Uterus (tissue), 4 donors: Measurements from ENCODE around the gene LCN1. TPM values are rescaled to one million over a fixed set of nuclear protein-coding genes. Genes with fewer than 3 reads are reported as not detected.
"Not testable (repeated sequence)": the region's sequence is repeated elsewhere in the genome, so short reads cannot be mapped to it uniquely, and the experiment has no call there.

Source experiments
- DNase-seq, 2 donors: peaks; one replicate each; pipeline ENCODE4 v3.0.0-alpha.2; 2019 to 2020
- H3K27ac ChIP-seq, 2 donors: fragments of 200-600 bp; sonication (generic); 1 replicate in 1 of 2; 2 replicates in 1 of 2; pipeline ENCODE4 v1.5.1; 2016 to 2018
- H3K27me3 ChIP-seq, 2 donors: fragments of 200-600 bp; sonication (generic); one replicate each; pipeline ENCODE4 v1.5.1; 2018 to 2019; ENCODE audit warnings: control low read depth in 1 of 2
- H3K36me3 ChIP-seq, 2 donors: fragments of 200-600 bp; sonication (generic); one replicate each; pipeline ENCODE4 v1.5.1; 2019; ENCODE audit warnings: control low read depth in 1 of 2
- H3K4me1 ChIP-seq, 2 donors: fragments of 200-600 bp; sonication (generic); one replicate each; pipeline ENCODE4 v1.5.1; 2018 to 2019; ENCODE audit warnings: control low read depth in 1 of 2
- H3K4me3 ChIP-seq, 2 donors: fragments of 200-600 bp; sonication (generic); 1 replicate in 1 of 2; 2 replicates in 1 of 2; pipeline ENCODE4 v1.5.1; 2018 to 2019; ENCODE audit warnings: mild to moderate bottlenecking in 1 of 2
- H3K9me3 ChIP-seq, 2 donors: fragments of 200-600 bp; sonication (generic); one replicate each; pipeline ENCODE4 v1.5.1; 2019; ENCODE audit warnings: control low read depth in 1 of 2
- POLR2A ChIP-seq, 2 donors: fragments of 450-650 bp; IDR thresholded peaks; one replicate each; pipeline ENCODE4 v1.6.1; 2016; ENCODE audit warnings: antibody characterized with exemption in 2 of 2, mild to moderate bottlenecking in 1 of 2, moderate library complexity in 1 of 2
- intact Hi-C: fragments of 100-400 bp; cut with DNase I; formaldehyde crosslinking; loops from one replicate; pipeline ENCODE4 v1.15.1; 2023; ENCODE audit warnings: low total_unique reads
- total RNA-seq, 4 donors: library from RNA; depleted of rRNA in 3 of 4; stranded (reverse); fragments of >200 nt in 3 of 4; gene quantifications; one replicate each; pipeline versions ENCODE4 v1.1.0 to v1.2.4, GENCODE V29; 2014 to 2023
- TF ChIP-seq, protein P1 (sequence below), 4 experiments: fragments of 200-600 bp in 2 of 4; fragments of 450-650 bp in 2 of 4; sonication (generic) in 2 of 4; IDR thresholded peaks; one replicate each; pipeline ENCODE4 v1.5.1; 2016 to 2019; ENCODE audit warnings: antibody characterized with exemption in 4 of 4, mild to moderate bottlenecking in 2 of 4, moderate library complexity in 1 of 4
- donor health status: DM: yes; HTN: yes; CAD: no.

The LCN1 gene
- total RNA-seq, 4 donors from 2014 or later = 2.2 TPM; not detected in 3

DNA sequence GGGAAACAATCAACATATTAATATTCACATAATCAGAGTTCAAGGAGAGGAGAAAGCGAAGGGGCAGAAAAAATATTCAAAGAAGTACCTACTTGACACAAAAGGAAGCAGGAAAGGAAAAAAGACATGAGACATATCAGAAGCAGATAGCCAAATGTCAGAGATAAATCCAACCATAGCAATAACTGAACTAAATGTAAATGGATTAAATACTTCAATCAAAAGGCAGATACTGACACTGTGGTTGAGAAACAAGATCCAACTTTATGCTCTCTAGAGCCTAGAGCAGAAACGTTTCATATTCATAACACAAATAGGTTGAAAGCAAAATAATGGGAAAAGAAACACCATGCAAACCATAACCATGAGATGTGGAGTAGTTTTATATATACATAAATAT is 11.8 kb upstream of the LCN1 start:
- H3K4me3 ChIP-seq = no peak overlapping the region
- H3K27ac ChIP-seq = no peak overlapping the region

DNA sequence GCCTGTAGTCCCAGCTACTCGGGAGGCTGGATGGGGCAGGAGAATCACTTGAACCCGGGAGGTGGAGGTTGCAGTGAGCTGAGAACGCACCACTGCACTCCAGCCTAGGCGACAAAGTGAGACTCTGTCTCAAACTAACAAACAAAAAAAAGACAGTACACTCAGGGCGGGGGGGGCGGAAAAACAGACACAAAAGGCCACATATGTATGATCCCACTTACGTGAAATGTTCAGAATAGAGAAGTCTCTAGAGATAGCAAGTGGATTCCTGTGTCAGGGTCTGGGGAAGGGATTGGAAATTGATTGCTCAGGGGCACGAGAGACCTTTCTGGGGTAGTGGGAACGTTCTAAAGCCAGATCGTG is 9.0 kb upstream of the LCN1 start:
- Histone ChIP-seq H3K9me3 (no peaks in the 10 kb centered on the region), H3K27me3 (no peaks in the 10 kb centered on the region), H3K27ac (no peak overlapping the region), H3K4me1 (no peaks in the 10 kb centered on the region), H3K4me3 (no peak overlapping the region), H3K36me3 (no peaks in the 10 kb centered on the region)
- intact Hi-C loops = no loop called here
- TF ChIP-seq POLR2A (IDR thresholded peaks at IDR 0.05) = no peak
- TF ChIP-seq, protein P1, sequence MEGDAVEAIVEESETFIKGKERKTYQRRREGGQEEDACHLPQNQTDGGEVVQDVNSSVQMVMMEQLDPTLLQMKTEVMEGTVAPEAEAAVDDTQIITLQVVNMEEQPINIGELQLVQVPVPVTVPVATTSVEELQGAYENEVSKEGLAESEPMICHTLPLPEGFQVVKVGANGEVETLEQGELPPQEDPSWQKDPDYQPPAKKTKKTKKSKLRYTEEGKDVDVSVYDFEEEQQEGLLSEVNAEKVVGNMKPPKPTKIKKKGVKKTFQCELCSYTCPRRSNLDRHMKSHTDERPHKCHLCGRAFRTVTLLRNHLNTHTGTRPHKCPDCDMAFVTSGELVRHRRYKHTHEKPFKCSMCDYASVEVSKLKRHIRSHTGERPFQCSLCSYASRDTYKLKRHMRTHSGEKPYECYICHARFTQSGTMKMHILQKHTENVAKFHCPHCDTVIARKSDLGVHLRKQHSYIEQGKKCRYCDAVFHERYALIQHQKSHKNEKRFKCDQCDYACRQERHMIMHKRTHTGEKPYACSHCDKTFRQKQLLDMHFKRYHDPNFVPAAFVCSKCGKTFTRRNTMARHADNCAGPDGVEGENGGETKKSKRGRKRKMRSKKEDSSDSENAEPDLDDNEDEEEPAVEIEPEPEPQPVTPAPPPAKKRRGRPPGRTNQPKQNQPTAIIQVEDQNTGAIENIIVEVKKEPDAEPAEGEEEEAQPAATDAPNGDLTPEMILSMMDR (IDR thresholded peaks at IDR 0.05) = no peak
- no peak for DNase-seq

More for the DNA sequence above, 11.8 kb upstream of the LCN1 start:
- intact Hi-C loops = no loop called here
- Histone ChIP-seq H3K27me3 (no peaks in the 10 kb centered on the region), H3K36me3 (no peaks in the 10 kb centered on the region), H3K9me3 (no peaks in the 10 kb centered on the region), H3K4me1 (no peaks in the 10 kb centered on the region)
- TF ChIP-seq, protein P1 (IDR thresholded peaks at IDR 0.05) = no peak
- TF ChIP-seq POLR2A (IDR thresholded peaks at IDR 0.05) = no peak
- DNase-seq = no peak

DNA sequence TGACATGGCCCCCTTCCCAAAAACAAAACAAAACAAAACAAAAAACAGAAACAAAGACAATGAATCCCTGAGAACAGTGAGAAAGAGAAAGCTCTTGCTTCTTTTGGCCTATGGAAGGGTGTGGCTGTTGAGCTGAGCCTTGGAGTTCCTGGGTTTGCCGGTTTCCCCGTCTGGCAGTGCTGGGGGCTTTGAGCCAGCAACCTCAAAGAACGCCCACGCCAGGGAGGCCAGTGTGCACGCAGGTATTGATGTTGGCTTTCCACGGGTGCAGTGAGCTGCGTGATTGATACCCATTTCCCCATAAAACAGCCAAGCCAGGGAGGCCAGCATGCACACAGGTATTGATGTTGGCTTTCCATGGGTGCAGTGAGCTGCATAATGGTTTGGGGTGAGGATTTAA is 8.3 kb upstream of the LCN1 start:
- intact Hi-C loops = no loop called here
- H3K27me3 ChIP-seq = no peaks in the 10 kb centered on the region
- DNase-seq = no peak

DNA sequence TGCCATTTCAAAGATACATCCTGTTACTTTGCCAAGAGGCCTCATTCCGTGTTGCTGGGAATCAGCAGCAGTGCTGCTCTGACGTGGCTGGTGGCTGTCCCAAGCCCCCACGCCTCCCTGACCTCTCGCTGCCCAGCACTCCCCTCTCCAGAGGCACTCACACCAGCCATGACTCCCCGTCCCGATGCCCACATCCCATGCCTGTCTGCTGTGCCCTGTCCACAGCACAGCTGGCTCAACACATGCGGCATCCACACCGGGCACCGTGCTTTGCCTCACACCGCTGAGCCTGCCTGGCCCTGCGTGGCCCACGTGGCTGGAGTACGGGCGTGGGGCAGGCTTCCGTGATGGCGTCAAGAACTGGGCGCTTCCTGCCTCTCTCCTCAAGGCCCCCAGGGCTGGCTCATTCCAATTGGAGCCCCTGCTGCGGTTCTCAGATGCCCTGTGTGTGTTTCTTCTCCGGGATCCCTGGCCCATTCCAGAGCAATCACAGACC is 7.8 kb upstream of the LCN1 start:
- Histone ChIP-seq H3K27me3 (no peaks in the 10 kb centered on the region), H3K27ac (no peak overlapping the region), H3K9me3 (no peaks in the 10 kb centered on the region), H3K4me1 (no peaks in the 10 kb centered on the region), H3K36me3 (no peaks in the 10 kb centered on the region), H3K4me3 (no peak overlapping the region)
- no peak for TF ChIP-seq POLR2A (IDR thresholded peaks at IDR 0.05)
- TF ChIP-seq, protein P1 (IDR thresholded peaks at IDR 0.05) = no peak
- intact Hi-C loops = no loop called here
- no peak for DNase-seq

More for the DNA sequence above, 8.3 kb upstream of the LCN1 start:
- Histone ChIP-seq H3K9me3 (no peaks in the 10 kb centered on the region), H3K36me3 (no peaks in the 10 kb centered on the region), H3K4me1 (no peaks in the 10 kb centered on the region), H3K4me3 (no peak overlapping the region), H3K27ac (no peak overlapping the region)
- TF ChIP-seq POLR2A (IDR thresholded peaks at IDR 0.05) = no peak
- TF ChIP-seq, protein P1 (IDR thresholded peaks at IDR 0.05) = no peak

DNA sequence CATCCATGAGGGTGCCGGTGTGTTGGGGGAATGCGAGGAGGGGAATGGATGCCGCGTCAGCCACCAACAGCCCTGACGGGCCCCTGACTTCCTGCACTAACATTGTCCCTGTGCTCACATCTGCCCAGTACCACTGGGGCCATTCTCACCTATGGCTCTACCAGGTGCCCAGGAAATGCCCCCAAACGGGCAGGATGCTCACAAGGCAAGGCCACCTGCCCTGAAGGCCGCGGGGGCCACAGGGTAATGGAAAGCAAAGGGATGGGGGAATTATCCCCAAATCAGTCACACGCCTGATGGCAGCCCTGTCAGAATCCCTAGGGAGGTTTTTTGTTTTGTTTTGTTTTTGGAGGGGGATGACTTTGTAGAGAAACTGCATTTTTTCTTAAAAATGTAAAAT is 7.3 kb upstream of the LCN1 start:
- H3K27ac ChIP-seq, H3K4me3 ChIP-seq, H3K9me3 ChIP-seq, intact Hi-C loops, DNase-seq, H3K4me1 ChIP-seq, H3K36me3 ChIP-seq, H3K27me3 ChIP-seq: not testable (repeated sequence)
